NCI-H748 treated with DMSO at 0.1 percent for 48 hours (cell line): Measurements from ENCODE around the gene H1-8.
"Not testable (repeated sequence)": the region's sequence is repeated elsewhere in the genome, so short reads cannot be mapped to it uniquely, and the experiment has no call there.

Source experiments
- DNase-seq: peaks from one replicate; lab custom pipeline; 2025; lab: John Stamatoyannopoulos, UW

Gene H1-8

GRCh38 chr3:129533406-129533805, 9.6 kb upstream of the H1-8 start:
- DNase-seq: no peak

- no peak for DNase-seq
These were observed 8.4 kb upstream of the H1-8 start for GRCh38 chr3:129534428-129535027.

GRCh38 chr3:129535075-129535474, 7.9 kb upstream of the H1-8 start:
- no peak for DNase-seq

- DNase-seq: no peak
These were observed 6.7 kb upstream of the H1-8 start for GRCh38 chr3:129536374-129536667.

GRCh38 chr3:129536804-129537203, 6.2 kb upstream of the H1-8 start:
- no peak for DNase-seq

- DNase-seq: no peak
These were observed 3.8 kb upstream of the H1-8 start for GRCh38 chr3:129539206-129539605.

- DNase-seq: no peak
These were observed 2.0 kb upstream of the H1-8 start for GRCh38 chr3:129540776-129541516.

- no peak for DNase-seq
These were observed 228 bp upstream of the H1-8 start for GRCh38 chr3:129542747-129543146.

- DNase-seq: no peak
These were observed 1.0 kb downstream of the H1-8 start for GRCh38 chr3:129543999-129544398.

GRCh38 chr3:129545951-129546350, 3.0 kb downstream of the H1-8 start:
- DNase-seq: not testable (repeated sequence)

- DNase-seq: no peak
These were observed 4.3 kb downstream of the H1-8 start for GRCh38 chr3:129547241-129547640.

- no peak for DNase-seq
These were observed 5.4 kb downstream of the H1-8 start for GRCh38 chr3:129548104-129548965.

GRCh38 chr3:129549006-129549800, 6.2 kb downstream of the H1-8 start:
- DNase-seq: no peak

GRCh38 chr3:129549805-129550204, 6.8 kb downstream of the H1-8 start:
- DNase-seq: no peak

- DNase-seq: no peak
These were observed 9.5 kb downstream of the H1-8 start for GRCh38 chr3:129552287-129553050.

GRCh38 chr3:129553171-129553570, 10.2 kb downstream of the H1-8 start:
- no peak for DNase-seq

GRCh38 chr3:129553719-129554118, 10.7 kb downstream of the H1-8 start:
- DNase-seq: no peak

GRCh38 chr3:129554356-129555152, 11.6 kb downstream of the H1-8 start:
- no peak for DNase-seq

GRCh38 chr3:129555153-129555550, 12.2 kb downstream of the H1-8 start:
- no peak for DNase-seq

- DNase-seq: no peak
These were observed 12.8 kb downstream of the H1-8 start for GRCh38 chr3:129555616-129556357.
